Heart left ventricle (tissue), 16 donors: ENCODE measurements around the gene GAL3ST2. TPM values are rescaled to one million over a fixed set of nuclear protein-coding genes. Genes with fewer than 3 reads are reported as not detected.
"Not testable (repeated sequence)": the region's sequence is repeated elsewhere in the genome, so short reads cannot be mapped to it uniquely, and the experiment has no call there.

Source experiments
- ATAC-seq, 4 donors: fragments of 200-7000 bp; cut with Tn5 transposase; one replicate each; pipeline ENCODE4 v1.9.1; 2020 to 2022; ENCODE audit warnings: moderate library complexity in 4 of 4, mild to moderate bottlenecking in 3 of 4, moderate number of reproducible peaks in 1 of 4
- DNase-seq, 5 donors: peaks; one replicate each; pipeline ENCODE4 v3.0.0-alpha.2; 2020
- H3K27ac ChIP-seq, 12 donors: fragments of 200-600 bp; sonication (generic) in 4 of 12; one replicate each; pipeline versions ENCODE4 v1.5.0 to v1.8.0; 2016 to 2022; ENCODE audit warnings: mild to moderate bottlenecking in 2 of 12
- H3K27me3 ChIP-seq, 9 donors: fragments of 200-600 bp; sonication (generic) in 2 of 9; one replicate each; pipeline versions ENCODE4 v1.5.1 to v1.8.0; 2016 to 2022; ENCODE audit warnings: mild to moderate bottlenecking in 3 of 9
- H3K36me3 ChIP-seq, 9 donors: fragments of 200-600 bp; sonication (generic) in 2 of 9; one replicate each; pipeline versions ENCODE4 v1.5.0 to v1.8.0; 2018 to 2022; ENCODE audit warnings: mild to moderate bottlenecking in 2 of 9
- H3K4me1 ChIP-seq, 12 donors: fragments of 200-600 bp; sonication (generic) in 4 of 12; one replicate each; pipeline versions ENCODE4 v1.5.0 to v1.8.0; 2016 to 2022; ENCODE audit warnings: mild to moderate bottlenecking in 3 of 12
- H3K4me3 ChIP-seq, 12 donors: fragments of 200-600 bp; sonication (generic) in 4 of 12; one replicate each; pipeline versions ENCODE4 v1.5.0 to v1.8.0; 2017 to 2022; ENCODE audit warnings: mild to moderate bottlenecking in 9 of 12, moderate library complexity in 4 of 12
- H3K9me3 ChIP-seq, 12 donors: fragments of 200-600 bp; sonication (generic) in 4 of 12; one replicate each; pipeline versions ENCODE4 v1.5.0 to v1.8.0; 2016 to 2022; ENCODE audit warnings: mild to moderate bottlenecking in 1 of 12
- CTCF ChIP-seq, 12 donors: fragments of 200-600 bp; sonication (generic) in 4 of 12; IDR thresholded peaks; one replicate each; pipeline versions ENCODE4 v1.5.0 to v1.8.0; 2018 to 2022; ENCODE audit warnings: antibody characterized with exemption in 12 of 12, mild to moderate bottlenecking in 5 of 12
- POLR2A ChIP-seq, 2 donors: fragments of 450-650 bp; IDR thresholded peaks; one replicate each; pipeline ENCODE4 v1.6.1; 2017; ENCODE audit warnings: antibody characterized with exemption in 2 of 2, mild to moderate bottlenecking in 2 of 2, moderate library complexity in 2 of 2
- WGBS, 4 donors: extraction: QIAGEN DNeasy Blood & Tissue Kit in 2 of 4; methylation state at CpG; one replicate each; pipeline versions ENCODE4 v1.1.5 to v1.1.7; 2013 to 2018; 5-methylcytosine and 5-hydroxymethylcytosine counted together
- intact Hi-C, 10 donors: fragments of 100-400 bp; cut with DNase I; formaldehyde crosslinking; loops; one replicate each; pipeline versions ENCODE4 v1.11.1 to v1.14.2; 2022
- polyA plus RNA-seq, 2 donors: library from polyadenylated mRNA; stranded (reverse); fragments of 200-250 nt; gene quantifications; one replicate each; pipeline ENCODE4 v1.2.3, GENCODE V29; 2013
- total RNA-seq, 9 donors: library from RNA; depleted of rRNA in 2 of 9; stranded (reverse); fragments of >200 nt in 2 of 9; fragmentation: NEBNext Ultra II Directional in 3 of 9; extraction: Animal tissue kit (Norgen Biotek cat#: 25700) in 3 of 9; gene quantifications; one replicate each; pipeline versions ENCODE4 v1.1.0 to v1.2.4, GENCODE V29; 2016 to 2023
- donor health status: ischemic (EF 13 %, LVEDD 7.1; RV severe dilation, severe dysfunction).
- donor health status: healthy with polysubstance abuse.
- donor health status: DM: no; HTN: yes; CAD: no.
- donor health status: DM: no; HTN: no; CAD: no.
- donor health status: ischemic (EF 25% LVEDD 6.9; RV normal size, moderate dysfunction).
- donor health status: ischemic (EF 25% LVEDD 5.7; RV mildly dilated, moderate dysfunction).
- donor health status: healthy.
- donor health status: DM: yes; HTN: yes; CAD: no.
- donor health status: ischemic (EF 35%, LVEDD 5.7; RV mildly dilated, moderate dysfunction).
- donor health status: nonischemic (EF 11% LVEDD 7.7; RV severe dilation, severe dysfunction).
- donor health status: DM: yes; HTN: yes; CAD: no.
- donor health status: PGD.
- donor health status: ischemic (EF 29% LVEDD 5.4; RV normal size, mild dysfunction).
- donor health status: nonischemic (EF 23%, LVEDD 6.1; RV moderate dilation, normal function).

Gene GAL3ST2
- total and polyA plus RNA-seq, 11 donors, result 0.21 to 1.7 TPM; not detected in 9

GRCh38 chr2:241804326-241805229 is 28.0 kb downstream of the GAL3ST2 start:
- H3K4me3 ChIP-seq, result peak overlapping the region in 10 of 12 donors; percentile 18 to 61 (median 55)
- peak in 3 of 4 donors; percentile 4 to 44 (median 20) for ATAC-seq

DNA sequence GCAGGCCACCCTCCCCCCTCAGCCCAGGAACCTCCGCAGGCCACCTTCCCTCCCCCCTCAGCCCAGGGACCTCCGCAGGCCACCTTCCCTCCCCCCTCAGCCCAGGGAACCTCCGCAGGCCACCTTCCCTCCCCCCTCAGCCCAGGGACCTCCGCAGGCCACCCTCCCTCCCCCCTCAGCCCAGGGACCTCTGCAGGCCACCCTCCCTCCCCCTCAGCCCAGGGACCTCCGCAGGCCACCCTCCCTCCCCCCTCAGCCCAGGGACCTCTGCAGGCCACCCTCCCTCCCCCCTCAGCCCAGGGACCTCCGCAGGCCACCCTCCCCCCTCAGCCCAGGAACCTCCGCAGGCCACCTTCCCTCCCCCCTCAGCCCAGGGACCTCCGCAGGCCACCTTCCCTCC is 29.6 kb downstream of the GAL3ST2 start:
- H3K27ac ChIP-seq, ATAC-seq, DNase-seq, H3K36me3 ChIP-seq, H3K9me3 ChIP-seq, intact Hi-C loops, H3K4me3 ChIP-seq: not testable (repeated sequence)
- WGBS, 4 donors, result 11 to 49% methylated on average over 3 of the region's 8 CpGs; no CpG with 5 or more reads in 2 of the 4 donors
- peaks cover 0 to 21% (median 0%) of the 10 kb centered on the region in 9 donors for H3K27me3 ChIP-seq
- H3K4me1 ChIP-seq, result peaks cover 0 to 47% (median 24%) of the 10 kb centered on the region in 12 donors

More at GRCh38 chr2:241804326-241805229, 28.0 kb downstream of the GAL3ST2 start:
- WGBS, 4 donors, result 15 to 18% (median 17%) methylated on average over 24 to 35 of the region's 35 CpGs
- intact Hi-C loops, result no loop called here
- peak in 3 of 5 donors; percentile 6 to 58 (median 24) for DNase-seq
- H3K9me3 ChIP-seq, result no peaks in the 10 kb centered on the region
- H3K4me1 ChIP-seq, result peaks cover 0 to 30% (median 18%) of the 10 kb centered on the region in 12 donors
- H3K36me3 ChIP-seq, result no peaks in the 10 kb centered on the region
- H3K27ac ChIP-seq, result peak overlapping the region in 1 of 12 donors; percentile 38
- H3K27me3 ChIP-seq, result peaks cover 0 to 21% (median 0%) of the 10 kb centered on the region in 9 donors
- TF ChIP-seq POLR2A (IDR thresholded peaks at IDR 0.05) (no peak), CTCF (IDR thresholded peaks at IDR 0.05) (no peak)

DNA sequence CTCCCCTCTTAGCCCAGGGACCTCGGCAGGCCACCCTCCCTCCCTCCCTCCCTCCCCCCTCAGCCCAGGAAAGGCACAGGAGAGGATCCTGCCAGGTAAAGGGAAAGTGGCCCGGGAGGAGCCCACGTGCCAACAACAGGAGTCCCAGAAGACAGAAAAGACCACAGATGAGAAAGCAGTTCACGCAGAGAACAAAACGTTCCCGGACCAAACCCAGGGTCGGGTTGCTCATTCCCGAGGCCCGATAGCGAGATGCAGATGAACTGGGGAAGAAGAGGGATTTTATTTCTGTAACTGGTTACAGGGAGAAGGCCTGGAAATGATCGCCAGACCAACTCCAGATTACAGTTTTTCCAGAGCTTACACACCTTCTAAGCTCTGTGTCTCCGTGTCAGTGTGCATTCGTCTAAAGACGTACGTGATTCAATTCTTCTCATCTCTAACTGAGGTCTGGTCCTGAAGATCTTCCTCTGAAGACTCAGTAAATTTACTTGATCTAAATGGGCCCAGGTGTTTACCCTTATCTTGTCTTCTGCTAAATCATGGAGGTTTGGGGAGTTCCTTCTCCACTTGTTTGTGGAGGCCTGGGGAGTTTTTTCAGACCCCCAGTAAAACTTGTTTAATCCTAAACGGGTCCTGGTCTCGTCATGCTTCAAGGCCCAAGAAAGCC is 31.6 kb downstream of the GAL3ST2 start:
- WGBS, 4 donors, result 67 to 82% (median 74%) methylated on average over 16 to 17 of the region's 17 CpGs
- no peak for ATAC-seq
- Histone ChIP-seq H3K4me3 (no peak overlapping the region), H3K27ac (peak overlapping the region in 2 of 12 donors; percentile 11 to 37), H3K36me3 (no peaks in the 10 kb centered on the region), H3K27me3 (peaks cover 0 to 15% (median 0%) of the 10 kb centered on the region in 9 donors), H3K9me3 (no peaks in the 10 kb centered on the region), H3K4me1 (peaks cover 0 to 49% (median 25%) of the 10 kb centered on the region in 12 donors)
- DNase-seq, result peak in 1 of 5 donors; percentile 18
- TF ChIP-seq POLR2A (IDR thresholded peaks at IDR 0.05) (no peak), CTCF (IDR thresholded peaks at IDR 0.05) (no peak)
- intact Hi-C loops, result no loop called here

DNA sequence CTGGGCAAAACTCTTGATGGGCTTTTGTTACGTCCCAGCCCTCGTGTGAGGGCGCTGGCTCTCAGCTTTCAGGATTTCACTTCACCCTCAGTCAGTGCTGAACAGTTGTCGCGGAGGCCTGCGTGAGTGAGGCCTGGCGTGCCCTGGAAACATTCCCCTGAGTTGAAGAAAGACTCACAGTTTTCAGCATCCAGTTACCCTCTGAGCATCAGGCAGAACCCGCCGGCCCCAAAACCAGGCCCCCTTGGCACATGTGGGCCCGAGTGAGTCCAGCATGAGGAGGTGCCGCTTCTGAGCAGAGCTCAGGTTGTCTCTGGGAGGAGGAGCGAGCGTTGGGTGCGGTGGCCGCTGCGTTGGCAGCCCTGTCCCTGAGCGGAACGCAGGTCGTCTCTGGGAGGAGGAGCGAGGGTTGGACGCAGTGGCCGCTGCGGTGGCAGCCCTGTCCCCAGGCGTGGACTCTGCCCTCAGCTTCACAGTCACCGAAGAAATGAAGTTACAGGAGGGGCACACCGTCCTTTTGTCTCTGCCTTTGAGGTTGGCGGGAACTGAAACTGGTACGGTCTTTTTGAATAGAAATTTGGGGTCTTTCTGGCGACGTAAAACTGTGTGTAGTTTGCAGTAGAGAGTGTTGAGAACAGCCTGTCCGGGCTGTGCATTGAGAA is 32.2 kb downstream of the GAL3ST2 start, which contains the start of gene NEU4:
TSS of gene NEU4 (plus strand) at position 473 of the 662 bp plus-strand sequence. CDS start 5,292 bp downstream, outside the sequence.
- no peak within 1 kb of the TSS for H3K4me3 ChIP-seq
- DNase-seq (peak in 2 of 5 donors; percentile 13 to 52), ATAC-seq (no peak)
- peaks cover 0 to 10% (median 0%) of the 10 kb centered on the region in 9 donors for H3K27me3 ChIP-seq
- intact Hi-C loops, result no loop called here
- TF ChIP-seq POLR2A (IDR thresholded peaks at IDR 0.05) (no peak), CTCF (IDR thresholded peaks at IDR 0.05) (no peak)
- H3K9me3 ChIP-seq, result no peaks in the 10 kb centered on the region
- 87 to 90% (median 88%) methylated on average over 28 to 31 of the region's 31 CpGs for WGBS, 4 donors
- H3K27ac ChIP-seq, result peak within 1 kb of the TSS in 7 of 12 donors; percentile 11 to 91 (median 82)
- H3K36me3 ChIP-seq, result no peaks in the 10 kb centered on the region
- H3K4me1 ChIP-seq, result peaks cover 0 to 44% (median 24%) of the 10 kb centered on the region in 12 donors
